ENCODE results near the gene RPS19. TPM values are rescaled to one million over a fixed set of nuclear protein-coding genes. Genes with fewer than 3 reads are reported as not detected.

The RPS19 gene
- polyA plus RNA-seq, 2 of the 4 experiments (the other 2 are of a cell fraction) = 3,564 to 7,778 TPM

GRCh38 chr19:41863209-41863931 is 3.3 kb downstream of the RPS19 start:
- FAIRE-seq (no peak), DNase-seq (ENCODE audit: low read depth in 1 of 2, low spot score in 1 of 2) (no peak), ATAC-seq (no peak)
- Histone ChIP-seq H3K9me3 (no peaks in the 10 kb centered on the region), H3K4me2 (peak overlapping the region; percentile 98), H3K4me3 (peak overlapping the region; percentile 89; the same call in 2 of the 3 replicates), H3K27ac (peak overlapping the region in 1 of 2 experiments; percentile 95; a peak in 3 of 6 replicates), H3K4me1 (peaks cover 74% of the 10 kb centered on the region)
- ChIA-PET POLR2A (interaction anchor here (0.6 to 4.2 kb wide), 4 partner anchors 8 to 21 kb away, joined by 3 to 27 read pairs (median 13); no protein-coding TSS in a partner anchor), CTCF (interaction anchor here (0.8 to 3.5 kb wide), 5 partner anchors 9 to 94 kb away, joined by 3 to 36 read pairs (median 6); partner anchors contain the start of gene CD79A)
- 0 out of 2 replicates have a peak, but pooled peaks have one; percentile 39 for TF ChIP-seq HMGXB4 (CRISPR knock-in tag; IDR thresholded peaks at IDR 0.05; ENCODE audit: borderline replicate concordance)
- TF ChIP-seq ZSCAN20 (CRISPR knock-in tag; IDR thresholded peaks at IDR 0.05) = no peak
- 89% methylated on average over 11 of the region's 11 CpGs for WGBS (ENCODE audit: missing lambda C conversion rate)

- ChIA-PET POLR2A (interaction anchor here (3.3 to 4.2 kb wide), 2 partner anchors 9 to 20 kb away, joined by 23 to 27 read pairs; no protein-coding TSS in a partner anchor), CTCF (interaction anchor here (0.8 to 3.5 kb wide), 8 partner anchors 8 to 170 kb away, joined by 4 to 36 read pairs (median 5); partner anchors contain the start of gene CD79A)
- Histone ChIP-seq H3K4me3 (no peak overlapping the region), H3K4me2 (peak overlapping the region; percentile 98), H3K4me1 (peaks cover 80% of the 10 kb centered on the region), H3K9me3 (no peaks in the 10 kb centered on the region), H3K27ac (peak overlapping the region in 1 of 2 experiments; percentile 95; a peak in 4 of 6 replicates)
- no peak for ATAC-seq
- no peak for FAIRE-seq
- TF ChIP-seq RARB (CRISPR knock-in tag; IDR thresholded peaks at IDR 0.05) = peak; percentile 36; the same call in 1 of the 2 replicates
- TF ChIP-seq POLR2AphosphoS2 (conservative IDR thresholded peaks at IDR 0.05; ENCODE audit: low read length) = peak; percentile 88
- TF ChIP-seq MYC (IDR thresholded peaks at IDR 0.05; ENCODE audit: borderline replicate concordance, low read length) = no peak
- TF ChIP-seq HOXA7 (CRISPR knock-in tag; IDR thresholded peaks at IDR 0.05) = 0 out of 2 replicates have a peak, but pooled peaks have one; percentile 71
- peak; percentile 38; the same call in 1 of the 2 replicates for TF ChIP-seq TP53 (CRISPR knock-in tag; IDR thresholded peaks at IDR 0.05)
- TF ChIP-seq RCOR1 (IDR thresholded peaks at IDR 0.05; ENCODE audit: low read depth, low read length) = no peak
- peak; percentile 46; the same call in 1 of the 2 replicates for TF ChIP-seq PBX3 (IDR thresholded peaks at IDR 0.05)
- DNase-seq (ENCODE audit: low read depth in 1 of 2, low spot score in 1 of 2) = no peak
- 88% methylated on average over 5 of the region's 5 CpGs for WGBS (ENCODE audit: missing lambda C conversion rate)
Observed at GRCh38 chr19:41864374-41864773, 4.3 kb downstream of the RPS19 start.

- 98% methylated on average over 3 of the region's 3 CpGs for WGBS (ENCODE audit: missing lambda C conversion rate)
- CTCF ChIA-PET = interaction anchor here (0.6 to 1.7 kb wide), 4 partner anchors 27 to 260 kb away, joined by 3 to 8 read pairs (median 3); no protein-coding TSS in a partner anchor
- ATAC-seq (peak in 1 of 2 experiments; percentile 1; a peak in 3 of 6 replicates), FAIRE-seq (no peak), DNase-seq (ENCODE audit: low read depth in 1 of 2, low spot score in 1 of 2) (no peak)
- H3K27ac ChIP-seq = peak overlapping the region in 1 of 2 experiments; percentile 25; a peak in 2 of 6 replicates
- no peak for TF ChIP-seq CHD2 (IDR thresholded peaks at IDR 0.05; ENCODE audit: low read length, partially characterized antibody)
- peak; percentile 76; the same call in 1 of the 2 replicates for TF ChIP-seq TFCP2L1 (CRISPR knock-in tag; IDR thresholded peaks at IDR 0.05)
- no peak for TF ChIP-seq MYC (IDR thresholded peaks at IDR 0.05; ENCODE audit: borderline replicate concordance, low read length)
- TF ChIP-seq ATOH8 (CRISPR knock-in tag; IDR thresholded peaks at IDR 0.05; ENCODE audit: low read depth) = no peak
- TF ChIP-seq RARB (CRISPR knock-in tag; IDR thresholded peaks at IDR 0.05) = peak; percentile 75
- TF ChIP-seq POLR2AphosphoS2 (conservative IDR thresholded peaks at IDR 0.05; ENCODE audit: low read length) = peak; percentile 86
- TF ChIP-seq HOXA7 (CRISPR knock-in tag; IDR thresholded peaks at IDR 0.05) = peak; percentile 29; the same call in 1 of the 2 replicates
- peaks cover 91% of the 10 kb centered on the region for H3K4me1 ChIP-seq
- H3K4me3 ChIP-seq = no peak overlapping the region
- H3K4me2 ChIP-seq = peak overlapping the region; percentile 37
- POLR2A ChIA-PET = interaction anchor here (1.3 to 4.2 kb wide), 2 partner anchors 18 to 77 kb away, joined by 4 to 23 read pairs; no protein-coding TSS in a partner anchor
- no peaks in the 10 kb centered on the region for H3K9me3 ChIP-seq
Observed at GRCh38 chr19:41866284-41866683, 6.2 kb downstream of the RPS19 start.
